ENCODE measurements around the gene GSK3A.

GRCh38 chr19:42234364-42234763 is 8.0 kb downstream of the GSK3A start:
- TF ChIP-seq, protein P1, sequence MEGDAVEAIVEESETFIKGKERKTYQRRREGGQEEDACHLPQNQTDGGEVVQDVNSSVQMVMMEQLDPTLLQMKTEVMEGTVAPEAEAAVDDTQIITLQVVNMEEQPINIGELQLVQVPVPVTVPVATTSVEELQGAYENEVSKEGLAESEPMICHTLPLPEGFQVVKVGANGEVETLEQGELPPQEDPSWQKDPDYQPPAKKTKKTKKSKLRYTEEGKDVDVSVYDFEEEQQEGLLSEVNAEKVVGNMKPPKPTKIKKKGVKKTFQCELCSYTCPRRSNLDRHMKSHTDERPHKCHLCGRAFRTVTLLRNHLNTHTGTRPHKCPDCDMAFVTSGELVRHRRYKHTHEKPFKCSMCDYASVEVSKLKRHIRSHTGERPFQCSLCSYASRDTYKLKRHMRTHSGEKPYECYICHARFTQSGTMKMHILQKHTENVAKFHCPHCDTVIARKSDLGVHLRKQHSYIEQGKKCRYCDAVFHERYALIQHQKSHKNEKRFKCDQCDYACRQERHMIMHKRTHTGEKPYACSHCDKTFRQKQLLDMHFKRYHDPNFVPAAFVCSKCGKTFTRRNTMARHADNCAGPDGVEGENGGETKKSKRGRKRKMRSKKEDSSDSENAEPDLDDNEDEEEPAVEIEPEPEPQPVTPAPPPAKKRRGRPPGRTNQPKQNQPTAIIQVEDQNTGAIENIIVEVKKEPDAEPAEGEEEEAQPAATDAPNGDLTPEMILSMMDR (IDR thresholded peaks at IDR 0.05), result no peak
- TF ChIP-seq EP300 (IDR thresholded peaks at IDR 0.05) (no peak), POLR2A (IDR thresholded peaks at IDR 0.05) (no peak)
